ENCODE results near the gene TRPM2. TPM values are rescaled to one million over a fixed set of nuclear protein-coding genes. Genes with fewer than 3 reads are reported as not detected.

The TRPM2 gene
- total and polyA plus RNA-seq, 2 of the 8 experiments (the other 6 are each of a cell fraction or from before 2014, with no cell fraction given) = 0.27 to 0.28 TPM

DNA sequence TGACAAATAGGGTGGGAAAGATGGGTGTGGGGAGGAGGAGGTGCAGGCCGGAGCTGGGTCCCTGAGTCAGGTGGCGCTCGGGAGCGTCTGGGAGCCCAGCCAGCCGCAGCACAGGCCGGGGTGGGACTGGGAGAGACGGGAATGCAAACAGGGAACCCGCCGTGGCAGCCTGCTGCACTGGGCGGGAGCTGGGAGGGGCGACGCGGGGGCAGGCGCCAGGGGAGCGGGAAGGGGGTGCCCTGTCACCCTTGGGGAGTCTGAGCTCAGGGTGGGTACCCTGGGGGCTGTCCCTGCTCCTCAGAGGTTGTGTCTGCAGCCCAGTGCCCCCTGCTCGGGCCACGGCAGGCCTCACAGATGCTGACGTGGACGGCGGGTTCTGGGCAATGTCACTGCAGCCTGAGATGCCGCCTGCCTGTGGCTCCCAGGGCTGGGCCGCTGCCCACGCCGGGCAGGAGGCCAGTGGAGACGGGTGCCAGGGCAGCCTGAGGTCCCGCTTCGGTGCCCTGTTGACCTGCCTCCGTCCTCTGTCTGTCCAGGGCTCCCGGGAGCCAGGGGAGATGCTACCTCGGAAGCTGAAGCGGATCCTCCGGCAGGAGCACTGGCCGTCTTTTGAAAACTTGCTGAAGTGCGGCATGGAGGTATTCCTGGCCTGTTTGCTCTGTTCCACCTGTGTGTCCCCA is 85.2 kb downstream of the TRPM2 start:
- H3K9me3 ChIP-seq (ENCODE audit: insufficient read depth in 2 of 2, low read depth in 1 of 2, low read length in 1 of 2) = no peaks in the 10 kb centered on the region
- no peak overlapping the region for H2BK20ac ChIP-seq (ENCODE audit: low read length)
- no peaks in the 10 kb centered on the region for H3K79me2 ChIP-seq (ENCODE audit: control insufficient read depth in 1 of 2, insufficient read depth in 2 of 2, low read length in 2 of 2)
- H3K56ac ChIP-seq (replicated peaks; ENCODE audit: insufficient read length, low read depth, low read length) = no peak overlapping the region
- H2BK15ac ChIP-seq (ENCODE audit: low read length) = no peak overlapping the region
- H2BK120ac ChIP-seq (replicated peaks; ENCODE audit: low read depth, low read length) = no peak overlapping the region
- no peak overlapping the region for H3K27ac ChIP-seq (ENCODE audit: low read depth, low read length)
- no peaks in the 10 kb centered on the region for H3K27me3 ChIP-seq (replicated peaks in 1 of 4; ENCODE audit: control insufficient read depth in 3 of 4, extremely low read depth in 1 of 4, insufficient read depth in 3 of 4, low read length in 3 of 4)
- no peak overlapping the region for H2BK12ac ChIP-seq (ENCODE audit: low read depth, low read length)
- ChIA-PET POLR2A (ENCODE audit: partially characterized antibody) (interaction anchor here (0.6 to 1.6 kb wide), 2 partner anchors 42 to 47 kb away, joined by 3 to 4 read pairs; no protein-coding TSS in a partner anchor), CTCF (ENCODE audit: partially characterized antibody) (interaction anchor here (0.5 to 2.0 kb wide), 10 partner anchors 9 to 1228 kb away, joined by 3 to 10 read pairs (median 3); no protein-coding TSS in a partner anchor)
- H3K4me3 ChIP-seq (ENCODE audit: extremely low read depth in 1 of 4, insufficient read depth in 2 of 4, low read depth in 3 of 4, low read length in 4 of 4) = no peak overlapping the region
- WGBS, 2 experiments (ENCODE audit: extremely low coverage in 1 of 2, insufficient coverage in 1 of 2, insufficient read length in 1 of 2, insufficient replicate concordance in 2 of 2, low coverage in 1 of 2, low lambda C conversion rate in 2 of 2, missing lambda C conversion rate in 1 of 2) = 96% methylated on average over 21 of the region's 34 CpGs; no CpG with 5 or more reads in 1 of the 2 experiments
- H3K23me2 ChIP-seq (ENCODE audit: low read depth, low read length) = no peaks in the 10 kb centered on the region
- no peak overlapping the region for H3K4ac ChIP-seq (replicated peaks; ENCODE audit: insufficient read length, low read depth, low read length)
- H3K4me1 ChIP-seq (replicated peaks in 1 of 4; ENCODE audit: control insufficient read depth in 3 of 4, insufficient read depth in 4 of 4, low read length in 3 of 4) = no peaks in the 10 kb centered on the region; a peak in 1 of 7 replicates
- H4K20me1 ChIP-seq (replicated peaks in 1 of 2; ENCODE audit: control insufficient read depth in 1 of 2, insufficient read depth in 2 of 2, low read length in 2 of 2) = no peaks in the 10 kb centered on the region
- H4K91ac ChIP-seq (replicated peaks; ENCODE audit: insufficient read length, low read length) = no peak overlapping the region
- H4K5ac ChIP-seq (ENCODE audit: insufficient read length, low read depth, low read length) = no peak overlapping the region
- TF ChIP-seq FOSL1 (IDR thresholded peaks at IDR 0.05; ENCODE audit: insufficient read depth, low read depth, low read length) = no peak
- no peak for TF ChIP-seq RBBP5 (IDR thresholded peaks at IDR 0.05; ENCODE audit: borderline replicate concordance, low read depth, low read length)
- no peak for TF ChIP-seq CBX5 (IDR thresholded peaks at IDR 0.05; ENCODE audit: low read depth, low read length)
- no peak for TF ChIP-seq SIRT6 (IDR thresholded peaks at IDR 0.05; ENCODE audit: low read length)
- no peak overlapping the region for H2AK5ac ChIP-seq (ENCODE audit: low read depth, low read length)
- no peak overlapping the region for H3K18ac ChIP-seq (ENCODE audit: extremely low read depth, low read length)
- no peak overlapping the region for H2BK5ac ChIP-seq (ENCODE audit: low read depth, low read length)
- no peak overlapping the region for H3K14ac ChIP-seq (ENCODE audit: insufficient read length)
- H3K36me3 ChIP-seq (ENCODE audit: control insufficient read depth in 2 of 4, insufficient read depth in 4 of 4, low read length in 3 of 4) = no peaks in the 10 kb centered on the region
- no peak overlapping the region for H2AFZ ChIP-seq (ENCODE audit: low read length)
- no peaks in the 10 kb centered on the region for H3K79me1 ChIP-seq (ENCODE audit: low read depth, low read length)
- FAIRE-seq = no peak
- no peak overlapping the region for H3K4me2 ChIP-seq (ENCODE audit: insufficient read depth in 1 of 2, low read depth in 2 of 2, low read length in 2 of 2)
- H3K9ac ChIP-seq (replicated peaks in 1 of 4; ENCODE audit: extremely low read depth in 1 of 4, low read depth in 3 of 4, low read length in 3 of 4) = no peak overlapping the region
- no peak for DNase-seq (ENCODE audit: low read depth in 1 of 2, low spot score in 2 of 2)
- H3K23ac ChIP-seq (ENCODE audit: insufficient read length) = no peak overlapping the region
- H4K8ac ChIP-seq (ENCODE audit: extremely low read depth, insufficient read depth, low read length) = peak overlapping the region; percentile 35; the same call in 1 of the 2 replicates

Data from H1 (cell line).